Breast epithelium (tissue), 3 donors: ENCODE results near the gene KRT78.

ENCODE experiments used
- POLR2AphosphoS5 ChIP-seq, 3 donors: sonication (generic); formaldehyde crosslinking; IDR thresholded peaks; one replicate each; pipeline ENCODE4 v1.6.1; 2017; ENCODE audit warnings: antibody characterized with exemption in 3 of 3
- TF ChIP-seq, protein P1 (sequence below), 3 donors: fragments of 450-650 bp; IDR thresholded peaks; one replicate each; pipeline ENCODE4 v1.5.1; 2016 to 2017; ENCODE audit warnings: antibody characterized with exemption in 3 of 3, mild to moderate bottlenecking in 3 of 3, moderate library complexity in 3 of 3

DNA sequence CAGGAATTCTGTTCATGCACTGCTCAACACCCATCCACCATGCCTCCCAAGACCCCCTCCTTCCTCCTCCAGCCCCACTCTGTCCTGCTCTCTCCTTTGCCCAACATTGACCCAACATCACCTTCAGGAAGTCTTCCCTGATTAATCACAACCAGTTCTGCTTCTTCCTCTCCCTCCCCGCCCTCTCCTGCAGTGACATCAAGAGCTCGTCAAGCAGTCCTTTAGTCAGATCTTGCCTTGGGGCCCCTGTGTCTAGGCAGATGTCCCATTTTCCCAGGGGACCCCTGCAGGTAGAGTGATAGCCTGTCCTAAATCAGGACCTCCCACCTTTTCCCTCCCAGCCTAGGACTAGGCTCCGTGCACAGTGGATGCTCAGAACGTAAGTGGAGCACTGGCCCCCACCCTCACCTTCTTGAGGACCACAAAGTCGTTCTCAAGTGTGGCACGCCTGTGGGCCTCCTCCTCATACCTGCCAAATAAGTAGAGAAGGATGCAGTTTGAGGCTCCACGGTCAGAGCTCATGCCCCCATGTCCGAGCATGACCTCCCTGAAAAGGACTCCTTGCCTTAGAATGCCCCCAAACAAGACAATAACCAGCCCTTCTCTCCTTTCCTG, 2.3 kb downstream of the KRT78 start:
- TF ChIP-seq, protein P1, sequence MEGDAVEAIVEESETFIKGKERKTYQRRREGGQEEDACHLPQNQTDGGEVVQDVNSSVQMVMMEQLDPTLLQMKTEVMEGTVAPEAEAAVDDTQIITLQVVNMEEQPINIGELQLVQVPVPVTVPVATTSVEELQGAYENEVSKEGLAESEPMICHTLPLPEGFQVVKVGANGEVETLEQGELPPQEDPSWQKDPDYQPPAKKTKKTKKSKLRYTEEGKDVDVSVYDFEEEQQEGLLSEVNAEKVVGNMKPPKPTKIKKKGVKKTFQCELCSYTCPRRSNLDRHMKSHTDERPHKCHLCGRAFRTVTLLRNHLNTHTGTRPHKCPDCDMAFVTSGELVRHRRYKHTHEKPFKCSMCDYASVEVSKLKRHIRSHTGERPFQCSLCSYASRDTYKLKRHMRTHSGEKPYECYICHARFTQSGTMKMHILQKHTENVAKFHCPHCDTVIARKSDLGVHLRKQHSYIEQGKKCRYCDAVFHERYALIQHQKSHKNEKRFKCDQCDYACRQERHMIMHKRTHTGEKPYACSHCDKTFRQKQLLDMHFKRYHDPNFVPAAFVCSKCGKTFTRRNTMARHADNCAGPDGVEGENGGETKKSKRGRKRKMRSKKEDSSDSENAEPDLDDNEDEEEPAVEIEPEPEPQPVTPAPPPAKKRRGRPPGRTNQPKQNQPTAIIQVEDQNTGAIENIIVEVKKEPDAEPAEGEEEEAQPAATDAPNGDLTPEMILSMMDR (IDR thresholded peaks at IDR 0.05), result no peak
- TF ChIP-seq POLR2AphosphoS5 (IDR thresholded peaks at IDR 0.05), result no peak
